C4-2B (cell line): ENCODE results near the gene NHERF1.

Experiments used
- ZFX ChIP-seq: fragments of 450-650 bp; IDR thresholded peaks from 2 replicates; pipeline ENCODE4 v1.6.1; 2017
- TF ChIP-seq, protein P1 (sequence below): fragments of 450-650 bp; conservative IDR thresholded peaks from 2 replicates; pipeline ENCODE4 v1.5.1; 2017; ENCODE audit warnings: mild to moderate bottlenecking

DNA sequence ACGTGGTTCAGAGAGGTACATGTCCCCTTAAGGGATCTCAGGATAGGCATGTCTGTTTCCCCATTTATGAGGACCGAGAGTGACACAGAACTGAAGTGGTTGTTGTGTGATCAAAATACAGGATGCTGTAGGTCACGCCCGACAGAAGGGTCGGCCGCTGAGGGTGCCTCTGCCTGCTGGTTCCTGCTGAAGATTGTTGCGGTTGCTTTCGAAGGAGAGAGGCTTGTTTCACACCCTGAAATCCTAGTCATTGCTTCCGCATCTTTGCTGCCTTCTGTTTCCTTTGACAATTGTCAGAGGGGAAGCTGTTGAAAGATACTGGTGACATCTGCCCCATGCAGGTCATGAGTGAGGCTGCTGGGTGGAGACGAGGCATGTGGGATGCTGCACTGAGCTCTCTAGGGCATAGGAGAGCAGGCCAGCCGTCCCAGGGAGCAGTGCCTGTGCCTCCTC lies 31.5 kb downstream of the NHERF1 start:
- TF ChIP-seq, protein P1, sequence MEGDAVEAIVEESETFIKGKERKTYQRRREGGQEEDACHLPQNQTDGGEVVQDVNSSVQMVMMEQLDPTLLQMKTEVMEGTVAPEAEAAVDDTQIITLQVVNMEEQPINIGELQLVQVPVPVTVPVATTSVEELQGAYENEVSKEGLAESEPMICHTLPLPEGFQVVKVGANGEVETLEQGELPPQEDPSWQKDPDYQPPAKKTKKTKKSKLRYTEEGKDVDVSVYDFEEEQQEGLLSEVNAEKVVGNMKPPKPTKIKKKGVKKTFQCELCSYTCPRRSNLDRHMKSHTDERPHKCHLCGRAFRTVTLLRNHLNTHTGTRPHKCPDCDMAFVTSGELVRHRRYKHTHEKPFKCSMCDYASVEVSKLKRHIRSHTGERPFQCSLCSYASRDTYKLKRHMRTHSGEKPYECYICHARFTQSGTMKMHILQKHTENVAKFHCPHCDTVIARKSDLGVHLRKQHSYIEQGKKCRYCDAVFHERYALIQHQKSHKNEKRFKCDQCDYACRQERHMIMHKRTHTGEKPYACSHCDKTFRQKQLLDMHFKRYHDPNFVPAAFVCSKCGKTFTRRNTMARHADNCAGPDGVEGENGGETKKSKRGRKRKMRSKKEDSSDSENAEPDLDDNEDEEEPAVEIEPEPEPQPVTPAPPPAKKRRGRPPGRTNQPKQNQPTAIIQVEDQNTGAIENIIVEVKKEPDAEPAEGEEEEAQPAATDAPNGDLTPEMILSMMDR = no peak
- no peak for TF ChIP-seq ZFX
